GM12878 (cell line): ENCODE results near the gene TOPBP1. TPM values are rescaled to one million over a fixed set of nuclear protein-coding genes. Genes with fewer than 3 reads are reported as not detected.

ENCODE experiments used
- ATAC-seq: fragments of 200-7000 bp; cut with Tn5 transposase; 3 replicates; pipeline ENCODE4 v1.9.1; 2020; ENCODE audit warnings: mild to moderate bottlenecking, moderate library complexity
- BruUV-seq: library from RNA; stranded (reverse); fragments of 400-500 nt; replicated peaks from 2 replicates; lab custom pipeline; 2021; lab: Mats Ljungman, UMichigan
- CTCF ChIA-PET: fragments of 300-600 bp; sonication (Branson Sonifier 250); formaldehyde crosslinking; extraction: SDS; loops from one replicate; lab custom pipeline; 2021; ENCODE audit warnings: inconsistent platforms; lab: Yijun Ruan, JAX
- POLR2A ChIA-PET: fragments of 350-600 bp; formaldehyde crosslinking; extraction: SDS; loops from one replicate; lab custom pipeline; 2021; ENCODE audit warnings: inconsistent platforms; lab: Charles Lee
- RAD21 ChIA-PET: fragments of 300-600 bp; sonication (Branson Sonifier 250); formaldehyde crosslinking; loops from one replicate; lab custom pipeline; 2023; ENCODE audit warnings: antibody characterized with exemption; ENCODE audit not compliant: unreplicated experiment; lab: Charles Lee
- SMC1A ChIA-PET: fragments of 300-600 bp; sonication (Branson Sonifier 250); formaldehyde crosslinking; loops from one replicate; lab custom pipeline; 2023; ENCODE audit not compliant: unreplicated experiment, uncharacterized antibody; lab: Charles Lee
- DNase-seq: peaks from one replicate; pipeline ENCODE4 v3.0.0-alpha.2; 2011; ENCODE audit warnings: low read depth, low spot score
- FAIRE-seq: peaks from 3 replicates; lab custom pipeline; 2011; peaks lifted over from hg19 to GRCh38; lab: Jason Lieb, UNC
- H2AFZ ChIP-seq: 2 replicates; pipeline ENCODE4 v1.6.0; 2011; ENCODE audit warnings: low read depth, low read length, control low read depth; ENCODE audit not compliant: control insufficient read depth
- H3K27ac ChIP-seq: 2 replicates; pipeline ENCODE4 v1.5.1; 2011; ENCODE audit warnings: control low read depth; ENCODE audit not compliant: control insufficient read depth, insufficient read depth
- H3K27me3 ChIP-seq, 2 experiments: replicated peaks in 1 of 2; 2 replicates each; pipeline versions ENCODE4 v1.6.0 to v1.6.1; 2011; ENCODE audit warnings: low read length in 1 of 2; ENCODE audit not compliant: control insufficient read depth in 2 of 2, insufficient read depth in 2 of 2
- H3K36me3 ChIP-seq, 2 experiments: 2 replicates each; pipeline ENCODE4 v1.5.1; 2011; ENCODE audit warnings: low read length in 1 of 2; ENCODE audit not compliant: control insufficient read depth in 2 of 2, insufficient read depth in 2 of 2
- H3K4me1 ChIP-seq: 2 replicates; pipeline ENCODE4 v1.6.1; 2011; ENCODE audit warnings: mild to moderate bottlenecking, low read length, moderate library complexity, mixed read lengths; ENCODE audit not compliant: control insufficient read depth, insufficient read depth
- H3K4me2 ChIP-seq: 2 replicates; pipeline ENCODE4 v1.6.0; 2011; ENCODE audit warnings: control low read depth; ENCODE audit not compliant: control insufficient read depth, insufficient read depth
- H3K4me3 ChIP-seq: fragments of 200-600 bp; sonication (generic); 2 replicates; pipeline ENCODE4 v1.5.1; 2016
- H3K79me2 ChIP-seq: 2 replicates; pipeline ENCODE4 v1.6.0; 2011; ENCODE audit warnings: low read length; ENCODE audit not compliant: control insufficient read depth, insufficient read depth
- H3K9ac ChIP-seq: 2 replicates; pipeline ENCODE4 v1.8.0; 2011; ENCODE audit warnings: low read length, control low read depth, mixed read lengths; ENCODE audit not compliant: control insufficient read depth, insufficient read depth
- H3K9me3 ChIP-seq: replicated peaks from 3 replicates; pipeline ENCODE4 v1.5.1; 2011; ENCODE audit warnings: mild to moderate bottlenecking, low read length; ENCODE audit not compliant: control insufficient read depth, insufficient read depth
- H4K20me1 ChIP-seq: 2 replicates; pipeline ENCODE4 v1.6.0; 2011; ENCODE audit not compliant: control insufficient read depth, insufficient read depth
- ATF7 ChIP-seq: fragments of 450-650 bp; IDR thresholded peaks from 2 replicates; pipeline ENCODE4 v1.6.1; 2016; ENCODE audit warnings: low read depth, mild to moderate bottlenecking
- CTCF ChIP-seq, 3 experiments: IDR thresholded peaks in 2 of 3; conservative IDR thresholded peaks in 1 of 3; 2 replicates each; pipeline ENCODE4 v1.5.1; 2011; ENCODE audit warnings: low read depth in 3 of 3, low read length in 3 of 3, mild to moderate bottlenecking in 3 of 3, control low read depth in 2 of 3, moderate library complexity in 2 of 3, inconsistent platforms in 1 of 3, mixed read lengths in 1 of 3; ENCODE audit not compliant: control insufficient read depth in 2 of 3, insufficient read depth in 1 of 3; ENCODE audit errors: extremely low read depth in 1 of 3
- GABPA ChIP-seq: IDR thresholded peaks from 2 replicates; pipeline ENCODE4 v1.6.1; 2014; ENCODE audit warnings: antibody characterized with exemption, low read depth, mild to moderate bottlenecking, inconsistent platforms
- IRF3 ChIP-seq: fragments of 450-650 bp; IDR thresholded peaks from 2 replicates; pipeline ENCODE4 v1.6.1; 2014; ENCODE audit warnings: mild to moderate bottlenecking
- MYC ChIP-seq: IDR thresholded peaks from 2 replicates; pipeline ENCODE4 v1.6.1; 2011; ENCODE audit warnings: mild to moderate bottlenecking, low read length, moderate library complexity, inconsistent platforms; ENCODE audit not compliant: insufficient read depth, insufficient replicate concordance, insufficient read length, severe bottlenecking
- NR2C1 ChIP-seq: fragments of 450-650 bp; IDR thresholded peaks from 2 replicates; pipeline ENCODE4 v1.6.1; 2017; ENCODE audit warnings: antibody characterized with exemption, mild to moderate bottlenecking, moderate library complexity
- POLR2AphosphoS2 ChIP-seq: IDR thresholded peaks from 2 replicates; pipeline ENCODE4 v1.6.1; 2011; ENCODE audit warnings: low read depth, mild to moderate bottlenecking, low read length, improper control_type of control experiment, moderate library complexity
- POLR2AphosphoS5 ChIP-seq: IDR thresholded peaks from 2 replicates; pipeline ENCODE4 v1.6.1; 2011; ENCODE audit warnings: mild to moderate bottlenecking, low read length, inconsistent platforms
- REST ChIP-seq: IDR thresholded peaks from 2 replicates; pipeline ENCODE4 v1.6.1; 2012; ENCODE audit warnings: mild to moderate bottlenecking, low read depth, low read length
- SP1 ChIP-seq: IDR thresholded peaks from one replicate; pipeline ENCODE4 v1.6.1; 2011; ENCODE audit warnings: low read depth, low read length
- STAT1 ChIP-seq: fragments of 450-650 bp; conservative IDR thresholded peaks from 2 replicates; pipeline ENCODE4 v1.6.1; 2014; ENCODE audit warnings: antibody characterized with exemption, mild to moderate bottlenecking
- TARDBP ChIP-seq: IDR thresholded peaks from 2 replicates; pipeline ENCODE4 v1.6.1; 2016; ENCODE audit warnings: borderline replicate concordance
- ZBTB40 ChIP-seq: fragments of 450-650 bp; IDR thresholded peaks from 2 replicates; pipeline ENCODE4 v1.6.1; 2016; ENCODE audit warnings: mild to moderate bottlenecking, moderate library complexity, borderline replicate concordance
- WGBS: methylation state at CpG from one replicate; pipeline ENCODE4 v1.1.6; 2016; ENCODE audit warnings: low lambda C conversion rate; ENCODE audit not compliant: insufficient replicate concordance, insufficient coverage; ENCODE audit errors: missing lambda C conversion rate; 5-methylcytosine and 5-hydroxymethylcytosine counted together
- in situ Hi-C: fragments of 300-500 bp; cut with MboI; formaldehyde crosslinking; loops from 9 replicates; pipeline ENCODE4 v1.14.3; 2018; ENCODE audit warnings: mixed read lengths
- intact Hi-C: fragments of 100-400 bp; cut with micrococcal nuclease; formaldehyde crosslinking; loops from one replicate; pipeline ENCODE4 v1.14.2; 2022; ENCODE audit not compliant: unreplicated experiment
- polyA plus RNA-seq, 11 experiments: library from polyadenylated mRNA; depleted of rRNA in 4 of 11; unstranded in 6 of 11; stranded (reverse) in 5 of 11; fragments of >200 nt; fragmentation: Nextera tagmentation in 4 of 11; fragmentation: Illumina TruSeq in 1 of 11; extraction: Ambion mirVana in 4 of 11; extraction: Trizol in 1 of 11; gene quantifications; 1 replicate in 1 of 11; 2 replicates in 10 of 11; pipeline versions ENCODE4 v1.2.1 to v1.2.3, GENCODE V29; 2011 to 2016; ENCODE audit warnings: inconsistent platforms in 2 of 11, missing spikeins in 2 of 11, low read depth in 1 of 11
- total RNA-seq, 4 experiments: library from RNA; depleted of rRNA in 3 of 4; stranded (reverse); fragments of >200 nt in 3 of 4; fragmentation: Illumina TruSeq in 1 of 4; extraction: Trizol in 1 of 4; gene quantifications; 2 replicates each; pipeline versions ENCODE4 v1.2.1 to v1.2.3, GENCODE V29; 2013 to 2021

The TOPBP1 gene
- total and polyA plus RNA-seq, 10 of the 15 experiments (the other 5 are each of a cell fraction or from before 2014, with no cell fraction given): 18.3 to 99.3 (median 61.5) TPM

- Histone ChIP-seq H4K20me1 (no peaks in the 10 kb centered on the region), H3K9ac (no peak overlapping the region), H3K27me3 (peaks cover 0 to 2% of the 10 kb centered on the region in 2 experiments; a peak in 2 of 4 replicates), H2AFZ (no peak overlapping the region), H3K79me2 (no peaks in the 10 kb centered on the region), H3K9me3 (no peaks in the 10 kb centered on the region), H3K4me2 (no peak overlapping the region), H3K27ac (no peak overlapping the region), H3K36me3 (no peaks in the 10 kb centered on the region), H3K4me1 (no peaks in the 10 kb centered on the region), H3K4me3 (no peak overlapping the region)
- WGBS: 22% methylated on average over 3 of the region's 3 CpGs
- no TSS peak for BruUV-seq
- RAD21 ChIA-PET: no interaction called here
- SMC1A ChIA-PET: no interaction called here
- DNase-seq (no peak), FAIRE-seq (no peak), ATAC-seq (no peak)
- in situ Hi-C loops: no loop called here
- CTCF ChIA-PET: no interaction called here
- POLR2A ChIA-PET: no interaction called here
- intact Hi-C loops: no loop called here
- no peak for TF ChIP-seq SP1
- TF ChIP-seq ZBTB40: no peak
- no peak for TF ChIP-seq POLR2AphosphoS2
- TF ChIP-seq NR2C1: no peak
- TF ChIP-seq POLR2AphosphoS5: no peak
- TF ChIP-seq GABPA: no peak
- TF ChIP-seq ATF7: no peak
- TF ChIP-seq REST: no peak
- no peak for TF ChIP-seq CTCF (IDR thresholded peaks at IDR 0.05 in 2 of 3, conservative IDR thresholded peaks at IDR 0.05 in 1 of 3; ENCODE audit: control insufficient read depth in 2 of 3, extremely low read depth in 1 of 3, insufficient read depth in 1 of 3, low read depth in 3 of 3, low read length in 3 of 3)
- TF ChIP-seq STAT1: no peak
- no peak for TF ChIP-seq IRF3
- no peak for TF ChIP-seq MYC
- no peak for TF ChIP-seq TARDBP
Observed at GRCh38 chr3:133709139-133709750, 47.5 kb upstream of the TOPBP1 start.
